HEK293 (cell line): ENCODE measurements around the gene ISOC2.

Experiments
- CTCF ChIA-PET: fragments of 350-600 bp; formaldehyde crosslinking; extraction: SDS; loops from one replicate; lab custom pipeline; 2021; ENCODE audit warnings: antibody characterized with exemption; lab: Yijun Ruan, JAX
- POLR2A ChIA-PET: fragments of 300-600 bp; formaldehyde crosslinking; extraction: SDS; loops from one replicate; lab custom pipeline; 2020; ENCODE audit warnings: antibody characterized with exemption, inconsistent platforms; lab: Yijun Ruan, JAX
- H3K27ac ChIP-seq: fragments of 200-500 bp; sonication (Bioruptor generic); 2 replicates; pipeline ENCODE4 v1.5.1; 2014; ENCODE audit warnings: low read depth, low read length, control low read depth, inconsistent platforms; ENCODE audit errors: extremely low read depth
- H3K36me3 ChIP-seq, 2 experiments: fragments of 200-500 bp in 1 of 2; sonication (Bioruptor generic) in 1 of 2; 1 replicate in 1 of 2; 2 replicates in 1 of 2; pipeline ENCODE4 v1.5.1; 2014 to 2017; ENCODE audit warnings: inconsistent platforms in 2 of 2, low read length in 2 of 2; ENCODE audit not compliant: control insufficient read depth in 2 of 2, insufficient read depth in 1 of 2
- H3K4me1 ChIP-seq: fragments of 200-500 bp; sonication (Bioruptor generic); 2 replicates; pipeline ENCODE4 v1.5.1; 2014; ENCODE audit warnings: mild to moderate bottlenecking, low read length, inconsistent platforms; ENCODE audit not compliant: control insufficient read depth, insufficient read depth
- H3K4me3 ChIP-seq: 2 replicates; pipeline ENCODE4 v1.5.1; 2011; ENCODE audit warnings: low read depth, mild to moderate bottlenecking, control low read depth, low read length, moderate library complexity
- H3K9me3 ChIP-seq: fragments of 200-500 bp; sonication (Bioruptor generic); 2 replicates; pipeline ENCODE4 v1.5.1; 2014; ENCODE audit warnings: low read depth, low read length, inconsistent platforms; ENCODE audit not compliant: control insufficient read depth, insufficient read depth
- BCL11A ChIP-seq: fragments of 450-650 bp; formaldehyde crosslinking; IDR thresholded peaks from 2 replicates; pipeline ENCODE4 v1.5.1; 2016; ENCODE audit warnings: low read depth, missing biosample characterization, missing genetic modification characterization
- CTCF ChIP-seq: fragments of 450-650 bp; formaldehyde crosslinking; IDR thresholded peaks from 2 replicates; pipeline ENCODE4 v1.5.1; 2016; ENCODE audit warnings: missing biosample characterization, missing genetic modification characterization
- ELK4 ChIP-seq: IDR thresholded peaks from 2 replicates; pipeline ENCODE4 v1.6.1; 2011; ENCODE audit warnings: mild to moderate bottlenecking, low read depth, low read length, borderline replicate concordance
- GLIS1 ChIP-seq: fragments of 450-650 bp; formaldehyde crosslinking; IDR thresholded peaks from 2 replicates; pipeline ENCODE4 v1.5.1; 2016; ENCODE audit warnings: missing biosample characterization, missing genetic modification characterization
- INSM2 ChIP-seq: fragments of 450-650 bp; formaldehyde crosslinking; IDR thresholded peaks from 2 replicates; pipeline ENCODE4 v1.5.1; 2016; ENCODE audit warnings: missing biosample characterization, missing genetic modification characterization
- KLF7 ChIP-seq: fragments of 450-650 bp; formaldehyde crosslinking; IDR thresholded peaks from 2 replicates; pipeline ENCODE4 v1.5.1; 2016; ENCODE audit warnings: missing biosample characterization, missing genetic modification characterization, borderline replicate concordance
- KLF8 ChIP-seq: fragments of 450-650 bp; formaldehyde crosslinking; IDR thresholded peaks from 2 replicates; pipeline ENCODE4 v1.5.1; 2016; ENCODE audit warnings: missing biosample characterization, missing genetic modification characterization
- PBX3 ChIP-seq: sonication (generic); formaldehyde crosslinking; IDR thresholded peaks from 2 replicates; pipeline ENCODE4 v1.8.1; 2022; ENCODE audit warnings: mild to moderate bottlenecking, moderate library complexity, missing genetic modification reagents
- PRDM4 ChIP-seq: fragments of 450-650 bp; formaldehyde crosslinking; IDR thresholded peaks from 2 replicates; pipeline ENCODE4 v1.5.1; 2017; ENCODE audit warnings: missing biosample characterization, missing genetic modification characterization
- SP7 ChIP-seq: fragments of 450-650 bp; formaldehyde crosslinking; IDR thresholded peaks from 2 replicates; pipeline ENCODE4 v1.5.1; 2016; ENCODE audit warnings: missing biosample characterization, missing genetic modification characterization
- ZBTB7A ChIP-seq: fragments of 450-650 bp; formaldehyde crosslinking; IDR thresholded peaks from 2 replicates; pipeline ENCODE4 v1.5.1; 2016; ENCODE audit warnings: low read depth, missing biosample characterization, missing genetic modification characterization
- ZFP37 ChIP-seq: fragments of 450-650 bp; formaldehyde crosslinking; IDR thresholded peaks from 2 replicates; pipeline ENCODE4 v1.5.1; 2016; ENCODE audit warnings: missing biosample characterization, missing genetic modification characterization
- ZNF146 ChIP-seq: fragments of 450-650 bp; formaldehyde crosslinking; IDR thresholded peaks from 2 replicates; pipeline ENCODE4 v1.5.1; 2016; ENCODE audit warnings: missing biosample characterization, missing genetic modification characterization
- ZNF16 ChIP-seq: fragments of 450-650 bp; formaldehyde crosslinking; IDR thresholded peaks from 2 replicates; pipeline ENCODE4 v1.5.1; 2016; ENCODE audit warnings: low read depth, missing biosample characterization, missing genetic modification characterization
- ZNF18 ChIP-seq: fragments of 450-650 bp; formaldehyde crosslinking; IDR thresholded peaks from 2 replicates; pipeline ENCODE4 v1.5.1; 2016; ENCODE audit warnings: missing biosample characterization, missing genetic modification characterization
- ZNF19 ChIP-seq: fragments of 450-650 bp; formaldehyde crosslinking; IDR thresholded peaks from 2 replicates; pipeline ENCODE4; 2016; ENCODE audit warnings: missing biosample characterization, missing genetic modification characterization, low read depth
- ZNF202 ChIP-seq: fragments of 450-650 bp; formaldehyde crosslinking; IDR thresholded peaks from 2 replicates; pipeline ENCODE4 v1.5.1; 2016; ENCODE audit warnings: missing biosample characterization, missing genetic modification characterization, borderline replicate concordance
- ZNF221 ChIP-seq: fragments of 450-650 bp; formaldehyde crosslinking; IDR thresholded peaks from 2 replicates; pipeline ENCODE4 v1.5.1; 2017; ENCODE audit warnings: missing biosample characterization, missing genetic modification characterization, borderline replicate concordance
- ZNF391 ChIP-seq: fragments of 450-650 bp; formaldehyde crosslinking; IDR thresholded peaks from 2 replicates; pipeline ENCODE4 v1.5.1; 2016; ENCODE audit warnings: low read depth, missing biosample characterization, missing genetic modification characterization, borderline replicate concordance
- ZNF433 ChIP-seq: fragments of 450-650 bp; formaldehyde crosslinking; IDR thresholded peaks from 2 replicates; pipeline ENCODE4 v1.5.1; 2016; ENCODE audit warnings: missing biosample characterization, missing genetic modification characterization, low read depth
- ZNF549 ChIP-seq: fragments of 450-650 bp; IDR thresholded peaks from 2 replicates; pipeline ENCODE4 v1.5.1; 2018; ENCODE audit warnings: missing biosample characterization, missing genetic modification characterization, mild to moderate bottlenecking, inconsistent platforms, moderate library complexity
- ZNF658 ChIP-seq: fragments of 450-650 bp; formaldehyde crosslinking; IDR thresholded peaks from 2 replicates; pipeline ENCODE4; 2016; ENCODE audit warnings: missing biosample characterization, missing genetic modification characterization
- ZNF660 ChIP-seq: fragments of 450-650 bp; IDR thresholded peaks from 2 replicates; pipeline ENCODE4 v1.5.1; 2018; ENCODE audit warnings: missing biosample characterization, mild to moderate bottlenecking, missing genetic modification characterization
- ZNF830 ChIP-seq: fragments of 450-650 bp; IDR thresholded peaks from 2 replicates; pipeline ENCODE4 v1.5.0; 2018; ENCODE audit warnings: missing biosample characterization, missing genetic modification characterization, low read depth, mild to moderate bottlenecking, moderate library complexity
- ZSCAN30 ChIP-seq: fragments of 450-650 bp; IDR thresholded peaks from 2 replicates; pipeline ENCODE4 v1.5.1; 2018; ENCODE audit warnings: missing biosample characterization, mild to moderate bottlenecking, missing genetic modification characterization, moderate library complexity

ISOC2 gene

GRCh38 chr19:55467236-55468053, 6.0 kb upstream of the ISOC2 start:
- ChIA-PET POLR2A (interaction anchor here (0.8 to 2.1 kb wide), 4 partner anchors 10 to 60 kb away, joined by 3 to 5 read pairs (median 4); partner anchors contain the start of gene UBE2S), CTCF (interaction anchor here (0.5 to 5.1 kb wide), 64 partner anchors 8 to 486 kb away, joined by 3 to 152 read pairs (median 5); partner anchors contain the start of genes CCDC106, FIZ1, KMT5C and NAT14)
- no peaks in the 10 kb centered on the region for H3K9me3 ChIP-seq
- TF ChIP-seq ZSCAN30 (0 out of 2 replicates have a peak, but pooled peaks have one; percentile 25), PRDM4 (tag by site-specific recombination) (no peak), PBX3 (0 out of 2 replicates have a peak, but pooled peaks have one; percentile 42), ELK4 (no peak), ZNF658 (tag by site-specific recombination) (no peak), BCL11A (0 out of 2 replicates have a peak, but pooled peaks have one; percentile 18), ZNF221 (tag by site-specific recombination) (no peak), KLF8 (tag by site-specific recombination) (peak; percentile 35; the same call in 1 of the 2 replicates), CTCF (tag by site-specific recombination) (peak; percentile 91), ZNF202 (tag by site-specific recombination) (no peak), SP7 (tag by site-specific recombination) (0 out of 2 replicates have a peak, but pooled peaks have one; percentile 22), ZNF549 (no peak), ZFP37 (tag by site-specific recombination) (no peak), ZNF660 (tag by site-specific recombination) (0 out of 2 replicates have a peak, but pooled peaks have one; percentile 31), KLF7 (tag by site-specific recombination) (peak; percentile 50; the same call in 1 of the 2 replicates), ZNF830 (tag by site-specific recombination) (no peak), ZNF433 (tag by site-specific recombination) (no peak), ZNF16 (no peak), ZBTB7A (tag by site-specific recombination) (no peak), INSM2 (no peak), GLIS1 (tag by site-specific recombination) (0 out of 2 replicates have a peak, but pooled peaks have one; percentile 9), ZNF146 (tag by site-specific recombination) (no peak), ZNF19 (tag by site-specific recombination) (no peak), ZNF391 (tag by site-specific recombination) (no peak), ZNF18 (tag by site-specific recombination) (no peak)
- no peak overlapping the region for H3K4me3 ChIP-seq
- no peaks in the 10 kb centered on the region for H3K4me1 ChIP-seq
- H3K27ac ChIP-seq, result no peak overlapping the region
- H3K36me3 ChIP-seq, result no peaks in the 10 kb centered on the region
